WTC11 (cell line): Measurements from ENCODE around the gene DNM3. TPM values are rescaled to one million over a fixed set of nuclear protein-coding genes. Genes with fewer than 3 reads are reported as not detected.
A peak's percentile ranks its signal among the peaks of the same experiment; 100 is the strongest.

Experiments
- ATAC-seq: fragments of 200-7000 bp; cut with Tn5 transposase; 2 replicates; pipeline ENCODE4 v1.10.0; 2021; ENCODE audit warnings: mild to moderate bottlenecking, moderate library complexity
- CTCF ChIA-PET: fragments of 300-600 bp; sonication (Branson Sonifier 250); formaldehyde crosslinking; loops from one replicate; lab custom pipeline; 2021; ENCODE audit warnings: antibody characterized with exemption; lab: Charles Lee
- POLR2A ChIA-PET: fragments of 350-600 bp; sonication (Branson Sonifier 250); formaldehyde crosslinking; loops from one replicate; lab custom pipeline; 2021; ENCODE audit warnings: antibody characterized with exemption; lab: Charles Lee
- DNase-seq: peaks from one replicate; pipeline ENCODE4 v3.0.0; 2021; ENCODE audit warnings: low spot score
- H3K27ac Mint-ChIP-seq: 2 replicates; pipeline ENCODE4 v1.8.0; 2021; ENCODE audit warnings: mixed read lengths
- H3K27me3 Mint-ChIP-seq: 2 replicates; pipeline ENCODE4 v1.8.0; 2021; ENCODE audit warnings: low read depth, mild to moderate bottlenecking, moderate library complexity, mixed read lengths
- H3K36me3 Mint-ChIP-seq: 2 replicates; pipeline ENCODE4 v1.8.0; 2021; ENCODE audit warnings: mixed read lengths
- H3K4me1 Mint-ChIP-seq: 2 replicates; pipeline ENCODE4 v1.8.0; 2022; ENCODE audit warnings: mixed read lengths
- H3K4me3 Mint-ChIP-seq: 2 replicates; pipeline ENCODE4 v1.8.0; 2021; ENCODE audit warnings: mild to moderate bottlenecking, moderate library complexity, mixed read lengths
- H3K9me3 Mint-ChIP-seq: 2 replicates; pipeline ENCODE4 v1.8.0; 2021; ENCODE audit warnings: mixed read lengths
- AFF4 ChIP-seq: sonication (generic); formaldehyde crosslinking; IDR thresholded peaks from 2 replicates; pipeline ENCODE4 v1.8.1; 2023; ENCODE audit warnings: mild to moderate bottlenecking, missing genetic modification reagents, borderline replicate concordance
- CBFB ChIP-seq: sonication (generic); formaldehyde crosslinking; IDR thresholded peaks from 2 replicates; pipeline ENCODE4 v1.8.1; 2022; ENCODE audit warnings: mild to moderate bottlenecking, low read depth, missing genetic modification reagents
- CDX4 ChIP-seq: fragments of 250-450 bp; sonication (Bioruptor Pico); IDR thresholded peaks from 2 replicates; pipeline ENCODE4 v1.9.0; 2021; ENCODE audit warnings: moderate library complexity, mild to moderate bottlenecking, inconsistent platforms, borderline replicate concordance
- E2F5 ChIP-seq: sonication (generic); formaldehyde crosslinking; IDR thresholded peaks from 2 replicates; pipeline ENCODE4 v1.8.1; 2022; ENCODE audit warnings: mild to moderate bottlenecking, moderate library complexity, missing genetic modification reagents
- EMX1 ChIP-seq: fragments of 250-450 bp; sonication (Bioruptor Pico); IDR thresholded peaks from 2 replicates; pipeline ENCODE4 v1.8.0; 2021; ENCODE audit warnings: mild to moderate bottlenecking
- ESRRA ChIP-seq: sonication (generic); formaldehyde crosslinking; IDR thresholded peaks from 2 replicates; pipeline ENCODE4 v1.8.1; 2022; ENCODE audit warnings: mild to moderate bottlenecking, missing genetic modification reagents, borderline replicate concordance
- JUN ChIP-seq: sonication (generic); formaldehyde crosslinking; IDR thresholded peaks from 2 replicates; pipeline ENCODE4 v1.8.0; 2023; ENCODE audit warnings: mild to moderate bottlenecking, missing genetic modification reagents
- KAT7 ChIP-seq: sonication (generic); formaldehyde crosslinking; IDR thresholded peaks from 2 replicates; pipeline ENCODE4 v1.8.1; 2023; ENCODE audit warnings: missing genetic modification reagents, mild to moderate bottlenecking, borderline replicate concordance
- MLX ChIP-seq: sonication (generic); formaldehyde crosslinking; IDR thresholded peaks from 2 replicates; pipeline ENCODE4 v1.8.1; 2023; ENCODE audit warnings: mild to moderate bottlenecking, missing genetic modification reagents, moderate library complexity
- MXD4 ChIP-seq: fragments of 250-450 bp; sonication (Bioruptor Pico); IDR thresholded peaks from 2 replicates; pipeline ENCODE4 v1.8.0; 2021; ENCODE audit warnings: mild to moderate bottlenecking, moderate library complexity, borderline replicate concordance
- NFATC4 ChIP-seq: fragments of 250-450 bp; sonication (Bioruptor Pico); IDR thresholded peaks from 2 replicates; pipeline ENCODE4 v1.9.0; 2021; ENCODE audit warnings: mild to moderate bottlenecking
- NFYB ChIP-seq: sonication (generic); formaldehyde crosslinking; conservative IDR thresholded peaks from 2 replicates; pipeline ENCODE4 v1.8.0; 2022; ENCODE audit warnings: low read depth, missing genetic modification reagents
- NR1H2 ChIP-seq: sonication (generic); formaldehyde crosslinking; IDR thresholded peaks from 2 replicates; pipeline ENCODE4 v1.9.0; 2021; ENCODE audit warnings: mild to moderate bottlenecking, moderate library complexity, missing genetic modification reagents
- SP1 ChIP-seq: sonication (generic); formaldehyde crosslinking; conservative IDR thresholded peaks from 2 replicates; pipeline ENCODE4 v1.8.1; 2022; ENCODE audit warnings: missing genetic modification reagents
- TEAD4 ChIP-seq: sonication (generic); formaldehyde crosslinking; IDR thresholded peaks from 2 replicates; pipeline ENCODE4 v1.8.0; 2022; ENCODE audit warnings: mild to moderate bottlenecking, missing genetic modification reagents
- TP53 ChIP-seq: sonication (generic); formaldehyde crosslinking; IDR thresholded peaks from 2 replicates; pipeline ENCODE4 v1.8.1; 2023; ENCODE audit warnings: mild to moderate bottlenecking, missing genetic modification reagents
- USF1 ChIP-seq: sonication (generic); formaldehyde crosslinking; IDR thresholded peaks from 2 replicates; pipeline ENCODE4 v1.8.0; 2022; ENCODE audit warnings: mild to moderate bottlenecking, missing genetic modification reagents
- ZBTB21 ChIP-seq: sonication (generic); formaldehyde crosslinking; IDR thresholded peaks from 2 replicates; pipeline ENCODE4 v1.8.1; 2023; ENCODE audit warnings: mild to moderate bottlenecking, missing genetic modification reagents, borderline replicate concordance
- ZBTB43 ChIP-seq: sonication (generic); formaldehyde crosslinking; IDR thresholded peaks from 2 replicates; pipeline ENCODE4 v1.8.1; 2023; ENCODE audit warnings: mild to moderate bottlenecking, missing genetic modification reagents
- ZNF232 ChIP-seq: sonication (generic); formaldehyde crosslinking; IDR thresholded peaks from 2 replicates; pipeline ENCODE4 v1.8.0; 2022; ENCODE audit warnings: mild to moderate bottlenecking, missing genetic modification reagents
- ZNF263 ChIP-seq: sonication (generic); formaldehyde crosslinking; IDR thresholded peaks from 2 replicates; pipeline ENCODE4 v1.8.1; 2022; ENCODE audit warnings: low read depth, mild to moderate bottlenecking, moderate library complexity, missing genetic modification reagents
- ZNF532 ChIP-seq: fragments of 250-450 bp; sonication (Bioruptor Pico); IDR thresholded peaks from 2 replicates; pipeline ENCODE4 v1.9.0; 2021; ENCODE audit warnings: mild to moderate bottlenecking, borderline replicate concordance
- total RNA-seq: library from RNA; stranded (reverse); gene quantifications from 3 replicates; pipeline ENCODE4 v1.2.3, GENCODE V29; 2021

The DNM3 gene
- total RNA-seq, 1 experiment from 2014 or later: 1.9 TPM

- no peak for TF ChIP-seq E2F5
Measured at GRCh38 chr1:172040466-172040865, 199.2 kb downstream of the DNM3 start (continued).

GRCh38 chr1:172041102-172041501 is 199.8 kb downstream of the DNM3 start:
- ChIA-PET CTCF (interaction anchor here (1.0 to 1.2 kb wide), 2 partner anchors 241 to 358 kb away, joined by 3 to 4 read pairs; no protein-coding TSS in a partner anchor), POLR2A (no interaction called here)
- Mint-ChIP-seq H3K9me3 (peaks cover 6% of the 10 kb centered on the region; the same call in 1 of the 2 replicates), H3K36me3 (no peaks in the 10 kb centered on the region), H3K4me1 (peaks cover 6% of the 10 kb centered on the region), H3K4me3 (no peak overlapping the region), H3K27ac (no peak overlapping the region)
- no peak for DNase-seq
- TF ChIP-seq NFATC4: no peak
- TF ChIP-seq ZNF232 (CRISPR knock-in tag): no peak
- TF ChIP-seq ZBTB43: no peak
- no peak for TF ChIP-seq TEAD4
- TF ChIP-seq CDX4 (CRISPR knock-in tag): no peak
- TF ChIP-seq ZNF263 (CRISPR knock-in tag): no peak
- TF ChIP-seq MLX (CRISPR knock-in tag): no peak
- no peak for TF ChIP-seq SP1 (CRISPR knock-in tag)
- TF ChIP-seq ESRRA (CRISPR knock-in tag): no peak
- no peak for TF ChIP-seq ZBTB21 (CRISPR knock-in tag)
- no peak for TF ChIP-seq MXD4 (CRISPR knock-in tag)
- TF ChIP-seq AFF4: no peak
- TF ChIP-seq NR1H2 (CRISPR knock-in tag): no peak
- no peak for TF ChIP-seq TP53
- no peak for TF ChIP-seq JUN (CRISPR knock-in tag)
- TF ChIP-seq EMX1 (CRISPR knock-in tag): no peak
- TF ChIP-seq CBFB: no peak
- no peak for TF ChIP-seq NFYB
- TF ChIP-seq, all 79 proteins: peak for 0
- peak; percentile 74 for ATAC-seq
- no peaks in the 10 kb centered on the region for H3K27me3 Mint-ChIP-seq

GRCh38 chr1:172041742-172042141 is 200.4 kb downstream of the DNM3 start:
- Mint-ChIP-seq H3K36me3 (no peaks in the 10 kb centered on the region), H3K27ac (no peak overlapping the region), H3K27me3 (no peaks in the 10 kb centered on the region), H3K4me1 (peaks cover 6% of the 10 kb centered on the region), H3K4me3 (no peak overlapping the region), H3K9me3 (peaks cover 6% of the 10 kb centered on the region; the same call in 1 of the 2 replicates)
- ChIA-PET CTCF (interaction anchor here (1.0 kb wide), 1 partner anchor 242 kb away, joined by 3 read pairs; no protein-coding TSS in a partner anchor), POLR2A (no interaction called here)
- DNase-seq: no peak
- peak; percentile 44; the same call in 1 of the 2 replicates for ATAC-seq
- no peak for TF ChIP-seq ZNF532 (CRISPR knock-in tag)
- TF ChIP-seq USF1 (CRISPR knock-in tag): no peak
- no peak for TF ChIP-seq KAT7 (CRISPR knock-in tag)
